ENCODE data around the gene CDH4.

CDH4 gene

GRCh38 chr20:61356196-61356595, 104.1 kb downstream of the CDH4 start:
- no peak for DNase-seq (ENCODE audit: low spot score)

- DNase-seq (ENCODE audit: low spot score), result no peak
Observed at GRCh38 chr20:61357119-61357518, 105.1 kb downstream of the CDH4 start.

GRCh38 chr20:61359254-61359653, 107.2 kb downstream of the CDH4 start:
- no peak for DNase-seq (ENCODE audit: low spot score)

GRCh38 chr20:61360296-61360695, 108.2 kb downstream of the CDH4 start:
- no peak for DNase-seq (ENCODE audit: low spot score)

- no peak for DNase-seq (ENCODE audit: low spot score)
Observed at GRCh38 chr20:61360940-61361339, 108.9 kb downstream of the CDH4 start.

- DNase-seq (ENCODE audit: low spot score), result no peak
Observed at GRCh38 chr20:61361501-61361900, 109.4 kb downstream of the CDH4 start.

GRCh38 chr20:61364147-61364546, 112.1 kb downstream of the CDH4 start:
- no peak for DNase-seq (ENCODE audit: low spot score)

- DNase-seq (ENCODE audit: low spot score), result no peak
Observed at GRCh38 chr20:61366914-61367313, 114.9 kb downstream of the CDH4 start.

- DNase-seq (ENCODE audit: low spot score), result no peak
Observed at GRCh38 chr20:61369731-61370520, 117.9 kb downstream of the CDH4 start.

- no peak for DNase-seq (ENCODE audit: low spot score)
Observed at GRCh38 chr20:61370841-61371303, 118.8 kb downstream of the CDH4 start.

GRCh38 chr20:61371501-61372136, 119.6 kb downstream of the CDH4 start:
- no peak for DNase-seq (ENCODE audit: low spot score)

GRCh38 chr20:61372137-61373054, 120.3 kb downstream of the CDH4 start:
- DNase-seq (ENCODE audit: low spot score), result no peak

- no peak for DNase-seq (ENCODE audit: low spot score)
Observed at GRCh38 chr20:61373055-61373399, 121.0 kb downstream of the CDH4 start.

- DNase-seq (ENCODE audit: low spot score), result no peak
Observed at GRCh38 chr20:61373956-61374545, 122.0 kb downstream of the CDH4 start.

GRCh38 chr20:61376541-61377240, 124.6 kb downstream of the CDH4 start:
- DNase-seq (ENCODE audit: low spot score), result no peak

GRCh38 chr20:61378694-61379355, 126.8 kb downstream of the CDH4 start:
- no peak for DNase-seq (ENCODE audit: low spot score)

GRCh38 chr20:61379898-61380544, 128.0 kb downstream of the CDH4 start:
- DNase-seq (ENCODE audit: low spot score), result no peak

- no peak for DNase-seq (ENCODE audit: low spot score)
Observed at GRCh38 chr20:61380545-61380915, 128.5 kb downstream of the CDH4 start.

- no peak for DNase-seq (ENCODE audit: low spot score)
Observed at GRCh38 chr20:61382194-61382593, 130.1 kb downstream of the CDH4 start.

GRCh38 chr20:61385296-61385695, 133.2 kb downstream of the CDH4 start:
- no peak for DNase-seq (ENCODE audit: low spot score)

GRCh38 chr20:61385731-61386130, 133.7 kb downstream of the CDH4 start:
- DNase-seq (ENCODE audit: low spot score), result no peak
